ENCODE results near the gene RORC.
"Not testable (repeated sequence)": the region's sequence is repeated elsewhere in the genome, so short reads cannot be mapped to it uniquely, and the experiment has no call there.

GRCh38 chr1:151872776-151873175, 41.2 kb upstream of the RORC start:
- not testable (repeated sequence) for TF ChIP-seq POLR2A, CTCF (IDR thresholded peaks at IDR 0.05)
